8988T (cell line): ENCODE measurements around the gene PARD3B.

ENCODE experiments used
- DNase-seq: peaks from one replicate; pipeline ENCODE4 v3.0.0; 2011

The PARD3B gene

GRCh38 chr2:205169012-205169411 is 623.7 kb downstream of the PARD3B start:
- no peak for DNase-seq

- no peak for DNase-seq
Measured at GRCh38 chr2:205169464-205169863, 624.2 kb downstream of the PARD3B start.

GRCh38 chr2:205170399-205170798 is 625.1 kb downstream of the PARD3B start:
- DNase-seq = peak; percentile 10

- no peak for DNase-seq
Measured at GRCh38 chr2:205171261-205171940, 626.1 kb downstream of the PARD3B start.

- no peak for DNase-seq
Measured at GRCh38 chr2:205175831-205176230, 630.6 kb downstream of the PARD3B start.

GRCh38 chr2:205176546-205176945 is 631.3 kb downstream of the PARD3B start:
- no peak for DNase-seq

GRCh38 chr2:205177546-205177945 is 632.3 kb downstream of the PARD3B start:
- DNase-seq = no peak

GRCh38 chr2:205180730-205181129 is 635.5 kb downstream of the PARD3B start:
- DNase-seq = no peak

GRCh38 chr2:205187731-205188130 is 642.5 kb downstream of the PARD3B start:
- DNase-seq = no peak

GRCh38 chr2:205188239-205189138 is 643.2 kb downstream of the PARD3B start:
- no peak for DNase-seq

GRCh38 chr2:205189301-205189700 is 644.0 kb downstream of the PARD3B start:
- no peak for DNase-seq

GRCh38 chr2:205190528-205190927 is 645.3 kb downstream of the PARD3B start:
- DNase-seq = no peak

- DNase-seq = no peak
Measured at GRCh38 chr2:205193125-205193835, 648.0 kb downstream of the PARD3B start.

- DNase-seq = no peak
Measured at GRCh38 chr2:205193836-205194228, 648.6 kb downstream of the PARD3B start.

GRCh38 chr2:205197468-205198139 is 652.3 kb downstream of the PARD3B start:
- no peak for DNase-seq

GRCh38 chr2:205198140-205198525 is 652.9 kb downstream of the PARD3B start:
- DNase-seq = no peak

GRCh38 chr2:205199165-205199850 is 654.0 kb downstream of the PARD3B start:
- DNase-seq = no peak

GRCh38 chr2:205210494-205210893 is 665.2 kb downstream of the PARD3B start:
- DNase-seq = no peak

- no peak for DNase-seq
Measured at GRCh38 chr2:205212357-205212756, 667.1 kb downstream of the PARD3B start.

- no peak for DNase-seq
Measured at GRCh38 chr2:205216092-205216491, 670.8 kb downstream of the PARD3B start.

GRCh38 chr2:205216580-205216979 is 671.3 kb downstream of the PARD3B start:
- no peak for DNase-seq

- DNase-seq = no peak
Measured at GRCh38 chr2:205217004-205217403, 671.7 kb downstream of the PARD3B start.
